Neural cell (in vitro differentiated cells): Measurements from ENCODE around the gene MEAF6. TPM values are rescaled to one million over a fixed set of nuclear protein-coding genes. Genes with fewer than 3 reads are reported as not detected.

Source experiments
- H2AFZ ChIP-seq: fragments of 200-600, 300-800 bp; sonication (generic), shearing (Covaris generic); 2 replicates; pipeline ENCODE4 v1.6.0; 2014; ENCODE audit warnings: low read depth, mild to moderate bottlenecking, antibody characterized with exemption, low read length, moderate library complexity
- H3F3A ChIP-seq: fragments of 200-600 bp; shearing (Covaris generic); 2 replicates; pipeline ENCODE4 v1.6.1; 2016; ENCODE audit warnings: mild to moderate bottlenecking, moderate library complexity, mixed read lengths, antibody characterized with exemption, low read length; ENCODE audit not compliant: insufficient read depth, poor library complexity, severe bottlenecking
- H3K27ac ChIP-seq: fragments of 200-600, 300-800 bp; sonication (generic), shearing (Covaris generic); 2 replicates; pipeline ENCODE4 v1.5.1; 2014; ENCODE audit warnings: mild to moderate bottlenecking, low read length, moderate library complexity
- H3K27me3 ChIP-seq: fragments of 300-800, 200-600 bp; sonication (generic), shearing (Covaris generic); 2 replicates; pipeline ENCODE4 v1.6.0; 2014; ENCODE audit warnings: mild to moderate bottlenecking, low read depth, low read length, moderate library complexity; ENCODE audit not compliant: insufficient read depth
- H3K36me3 ChIP-seq: fragments of 300-800, 200-600 bp; sonication (generic), shearing (Covaris generic); 2 replicates; pipeline ENCODE4 v1.5.1; 2014; ENCODE audit warnings: mild to moderate bottlenecking, antibody characterized with exemption, low read length, moderate library complexity; ENCODE audit not compliant: insufficient read depth
- H3K4me2 ChIP-seq: fragments of 300-800, 200-600 bp; sonication (generic), shearing (Covaris generic); 2 replicates; pipeline ENCODE4 v1.6.0; 2014; ENCODE audit warnings: mild to moderate bottlenecking, low read length
- H3K4me3 ChIP-seq: fragments of 300-800, 200-600 bp; sonication (generic), shearing (Covaris generic); 2 replicates; pipeline ENCODE4 v1.5.1; 2014; ENCODE audit warnings: mild to moderate bottlenecking, low read length, moderate library complexity
- H3K79me2 ChIP-seq: fragments of 200-600 bp; shearing (Covaris generic); replicated peaks from 2 replicates; pipeline ENCODE4 v1.6.0; 2014; ENCODE audit warnings: mild to moderate bottlenecking, low read length, moderate library complexity; ENCODE audit not compliant: insufficient read depth
- H3K9ac ChIP-seq: fragments of 300-800, 200-600 bp; sonication (generic), shearing (Covaris generic); 2 replicates; pipeline ENCODE4 v1.6.1; 2016; ENCODE audit warnings: mild to moderate bottlenecking, low read length, mixed read lengths
- H3K9me2 ChIP-seq: fragments of 200-600 bp; shearing (Covaris generic); 2 replicates; pipeline ENCODE4 v1.6.1; 2016; ENCODE audit warnings: mild to moderate bottlenecking, low read length, mixed read lengths; ENCODE audit not compliant: insufficient read depth
- H3K9me3 ChIP-seq: fragments of 200-600, 300-800 bp; sonication (generic), shearing (Covaris generic); 2 replicates; pipeline ENCODE4 v1.6.1; 2016; ENCODE audit warnings: mild to moderate bottlenecking, mixed run types, low read length, moderate library complexity, mixed read lengths
- H4K20me1 ChIP-seq: fragments of 200-600 bp; shearing (Covaris generic); 2 replicates; pipeline ENCODE4 v1.6.1; 2016; ENCODE audit warnings: mild to moderate bottlenecking, mixed run types; ENCODE audit not compliant: insufficient read depth
- EP300 ChIP-seq: fragments of 450-650 bp; conservative IDR thresholded peaks from 2 replicates; pipeline ENCODE4 v1.6.1; 2014; ENCODE audit warnings: antibody characterized with exemption, mild to moderate bottlenecking, moderate library complexity; ENCODE audit not compliant: poor library complexity, severe bottlenecking
- EZH2 ChIP-seq: fragments of 200-600, 300-800 bp; shearing (Covaris generic), sonication (generic); IDR thresholded peaks from 2 replicates; pipeline ENCODE4 v1.6.1; 2014; ENCODE audit warnings: antibody characterized with exemption, low read length, borderline replicate concordance, mild to moderate bottlenecking; ENCODE audit not compliant: insufficient read depth, poor library complexity, severe bottlenecking
- MXI1 ChIP-seq: fragments of 450-650 bp; conservative IDR thresholded peaks from 2 replicates; pipeline ENCODE4 v1.6.1; 2014; ENCODE audit warnings: antibody characterized with exemption, mild to moderate bottlenecking; ENCODE audit not compliant: poor library complexity, severe bottlenecking
- POLR2AphosphoS5 ChIP-seq: IDR thresholded peaks from 2 replicates; pipeline ENCODE4 v1.6.1; 2012
- RAD21 ChIP-seq: fragments of 450-650 bp; conservative IDR thresholded peaks from 2 replicates; pipeline ENCODE4 v1.6.1; 2014; ENCODE audit warnings: antibody characterized with exemption, mild to moderate bottlenecking, moderate library complexity
- SMC3 ChIP-seq: fragments of 450-650 bp; conservative IDR thresholded peaks from 2 replicates; pipeline ENCODE4 v1.6.1; 2014; ENCODE audit warnings: antibody characterized with exemption, mild to moderate bottlenecking, moderate library complexity; ENCODE audit not compliant: poor library complexity
- TAF1 ChIP-seq: IDR thresholded peaks from 2 replicates; pipeline ENCODE4 v1.6.1; 2012; ENCODE audit warnings: low read depth
- polyA plus RNA-seq: library from polyadenylated mRNA; depleted of rRNA; stranded (reverse); fragments of >200 nt; gene quantifications from 2 replicates; pipeline ENCODE4 v1.2.3, GENCODE V29; 2014
- TF ChIP-seq, protein P1 (sequence below): IDR thresholded peaks from 2 replicates; pipeline ENCODE4 v1.6.1; 2012; ENCODE audit warnings: borderline replicate concordance
- TF ChIP-seq, protein P2 (sequence below): fragments of 450-650 bp; IDR thresholded peaks from 2 replicates; pipeline ENCODE4 v1.5.1; 2014; ENCODE audit warnings: antibody characterized with exemption, mild to moderate bottlenecking, moderate library complexity; ENCODE audit not compliant: poor library complexity, severe bottlenecking

MEAF6 gene
- polyA plus RNA-seq, 1 donor from 2014 or later, result 351 TPM

DNA sequence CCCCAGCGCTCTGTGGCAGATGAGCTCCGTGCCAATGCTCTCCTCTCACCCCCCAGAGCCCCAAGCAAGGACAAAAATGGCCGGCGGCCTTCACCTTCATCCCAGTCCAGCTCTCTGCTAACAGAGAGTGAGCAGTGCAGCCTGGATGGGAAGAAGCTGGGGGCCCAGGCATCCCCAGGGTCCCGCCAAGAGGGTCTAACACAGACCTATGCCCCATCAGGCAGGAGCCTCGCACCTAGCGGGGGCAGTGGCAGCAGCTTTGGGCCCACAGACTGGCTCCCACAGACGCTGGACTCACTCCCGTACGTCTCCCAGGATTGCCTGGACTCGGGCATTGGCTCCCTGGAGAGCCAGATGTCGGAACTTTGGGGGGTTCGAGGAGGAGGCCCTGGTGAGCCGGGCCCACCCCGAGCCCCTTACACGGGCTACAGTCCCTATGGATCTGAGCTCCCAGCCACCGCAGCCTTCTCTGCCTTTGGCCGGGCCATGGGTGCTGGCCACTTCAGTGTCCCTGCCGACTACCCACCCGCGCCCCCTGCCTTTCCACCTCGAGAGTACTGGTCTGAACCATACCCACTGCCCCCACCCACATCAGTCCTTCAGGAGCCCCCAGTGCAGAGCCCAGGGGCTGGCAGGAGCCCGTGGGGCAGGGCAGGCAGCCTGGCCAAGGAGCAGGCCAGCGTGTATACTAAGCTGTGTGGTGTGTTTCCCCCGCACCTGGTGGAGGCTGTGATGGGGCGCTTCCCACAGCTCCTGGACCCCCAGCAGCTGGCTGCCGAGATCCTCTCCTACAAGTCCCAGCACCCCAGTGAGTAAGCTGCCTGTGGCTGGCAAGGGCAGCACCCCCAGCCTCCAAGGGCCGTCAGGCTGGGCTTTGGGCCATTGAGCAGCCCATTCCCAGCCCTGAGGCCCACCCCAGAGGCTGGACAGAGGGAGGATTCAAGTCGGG, 31.5 kb downstream of the MEAF6 start:
- no peaks in the 10 kb centered on the region for H3F3A ChIP-seq
- no peaks in the 10 kb centered on the region for H3K79me2 ChIP-seq
- H3K9me3 ChIP-seq, result no peaks in the 10 kb centered on the region
- no peaks in the 10 kb centered on the region for H3K27me3 ChIP-seq
- H4K20me1 ChIP-seq, result no peaks in the 10 kb centered on the region
- H3K4me2 ChIP-seq, result no peak overlapping the region
- no peak overlapping the region for H3K9ac ChIP-seq
- H3K9me2 ChIP-seq, result no peaks in the 10 kb centered on the region
- no peak overlapping the region for H3K27ac ChIP-seq
- H2AFZ ChIP-seq, result no peak overlapping the region
- TF ChIP-seq TAF1 (no peak), MXI1 (no peak), EZH2 (no peak), SMC3 (no peak), EP300 (no peak), POLR2AphosphoS5 (no peak)
- TF ChIP-seq, protein P1, sequence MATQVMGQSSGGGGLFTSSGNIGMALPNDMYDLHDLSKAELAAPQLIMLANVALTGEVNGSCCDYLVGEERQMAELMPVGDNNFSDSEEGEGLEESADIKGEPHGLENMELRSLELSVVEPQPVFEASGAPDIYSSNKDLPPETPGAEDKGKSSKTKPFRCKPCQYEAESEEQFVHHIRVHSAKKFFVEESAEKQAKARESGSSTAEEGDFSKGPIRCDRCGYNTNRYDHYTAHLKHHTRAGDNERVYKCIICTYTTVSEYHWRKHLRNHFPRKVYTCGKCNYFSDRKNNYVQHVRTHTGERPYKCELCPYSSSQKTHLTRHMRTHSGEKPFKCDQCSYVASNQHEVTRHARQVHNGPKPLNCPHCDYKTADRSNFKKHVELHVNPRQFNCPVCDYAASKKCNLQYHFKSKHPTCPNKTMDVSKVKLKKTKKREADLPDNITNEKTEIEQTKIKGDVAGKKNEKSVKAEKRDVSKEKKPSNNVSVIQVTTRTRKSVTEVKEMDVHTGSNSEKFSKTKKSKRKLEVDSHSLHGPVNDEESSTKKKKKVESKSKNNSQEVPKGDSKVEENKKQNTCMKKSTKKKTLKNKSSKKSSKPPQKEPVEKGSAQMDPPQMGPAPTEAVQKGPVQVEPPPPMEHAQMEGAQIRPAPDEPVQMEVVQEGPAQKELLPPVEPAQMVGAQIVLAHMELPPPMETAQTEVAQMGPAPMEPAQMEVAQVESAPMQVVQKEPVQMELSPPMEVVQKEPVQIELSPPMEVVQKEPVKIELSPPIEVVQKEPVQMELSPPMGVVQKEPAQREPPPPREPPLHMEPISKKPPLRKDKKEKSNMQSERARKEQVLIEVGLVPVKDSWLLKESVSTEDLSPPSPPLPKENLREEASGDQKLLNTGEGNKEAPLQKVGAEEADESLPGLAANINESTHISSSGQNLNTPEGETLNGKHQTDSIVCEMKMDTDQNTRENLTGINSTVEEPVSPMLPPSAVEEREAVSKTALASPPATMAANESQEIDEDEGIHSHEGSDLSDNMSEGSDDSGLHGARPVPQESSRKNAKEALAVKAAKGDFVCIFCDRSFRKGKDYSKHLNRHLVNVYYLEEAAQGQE, result no peak
- TF ChIP-seq, protein P2, sequence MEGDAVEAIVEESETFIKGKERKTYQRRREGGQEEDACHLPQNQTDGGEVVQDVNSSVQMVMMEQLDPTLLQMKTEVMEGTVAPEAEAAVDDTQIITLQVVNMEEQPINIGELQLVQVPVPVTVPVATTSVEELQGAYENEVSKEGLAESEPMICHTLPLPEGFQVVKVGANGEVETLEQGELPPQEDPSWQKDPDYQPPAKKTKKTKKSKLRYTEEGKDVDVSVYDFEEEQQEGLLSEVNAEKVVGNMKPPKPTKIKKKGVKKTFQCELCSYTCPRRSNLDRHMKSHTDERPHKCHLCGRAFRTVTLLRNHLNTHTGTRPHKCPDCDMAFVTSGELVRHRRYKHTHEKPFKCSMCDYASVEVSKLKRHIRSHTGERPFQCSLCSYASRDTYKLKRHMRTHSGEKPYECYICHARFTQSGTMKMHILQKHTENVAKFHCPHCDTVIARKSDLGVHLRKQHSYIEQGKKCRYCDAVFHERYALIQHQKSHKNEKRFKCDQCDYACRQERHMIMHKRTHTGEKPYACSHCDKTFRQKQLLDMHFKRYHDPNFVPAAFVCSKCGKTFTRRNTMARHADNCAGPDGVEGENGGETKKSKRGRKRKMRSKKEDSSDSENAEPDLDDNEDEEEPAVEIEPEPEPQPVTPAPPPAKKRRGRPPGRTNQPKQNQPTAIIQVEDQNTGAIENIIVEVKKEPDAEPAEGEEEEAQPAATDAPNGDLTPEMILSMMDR, result no peak
- no peaks in the 10 kb centered on the region for H3K36me3 ChIP-seq
- H3K4me3 ChIP-seq, result no peak overlapping the region

DNA sequence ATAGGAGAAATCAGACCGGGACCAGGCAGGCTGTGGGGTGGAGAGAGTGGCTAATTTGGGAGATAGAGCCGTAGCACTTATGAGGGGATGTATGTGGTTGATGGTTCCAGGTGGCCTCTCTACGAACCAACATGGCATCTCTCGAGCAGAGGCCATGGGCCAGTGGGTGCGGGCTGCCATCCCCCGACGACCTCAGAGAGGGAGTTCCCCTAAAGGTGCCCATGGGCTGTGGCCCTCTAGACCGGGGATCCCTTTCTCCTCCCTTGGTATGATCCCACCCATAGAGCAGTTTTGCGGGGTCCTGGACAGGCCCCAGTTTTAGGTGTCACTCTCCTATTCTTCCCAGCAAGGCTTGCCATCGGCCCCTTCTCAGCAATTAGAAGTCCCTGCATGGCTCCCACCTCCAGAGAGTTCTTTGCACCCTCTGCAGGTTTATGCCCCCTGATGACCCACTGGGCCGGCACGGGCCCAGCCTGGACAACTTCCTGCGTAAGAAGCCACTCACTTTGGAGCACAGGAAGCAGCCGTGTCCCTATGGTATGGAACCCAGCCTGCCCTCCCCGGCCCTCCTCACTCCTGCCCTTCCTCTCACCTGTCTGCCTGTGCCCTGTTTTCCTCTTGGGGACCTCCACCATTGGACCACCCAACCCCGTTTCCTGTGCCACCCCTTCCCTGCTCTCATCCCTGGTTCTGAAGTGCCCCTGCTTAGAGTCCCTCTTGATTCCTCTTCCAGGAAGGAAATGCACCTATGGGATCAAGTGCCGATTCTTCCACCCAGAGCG, 32.4 kb downstream of the MEAF6 start:
- Histone ChIP-seq H3K9ac (no peak overlapping the region), H3K4me3 (no peak overlapping the region), H3K4me2 (no peak overlapping the region), H3K79me2 (no peaks in the 10 kb centered on the region), H3K27ac (no peak overlapping the region), H3K27me3 (no peaks in the 10 kb centered on the region), H3K36me3 (no peaks in the 10 kb centered on the region), H4K20me1 (no peaks in the 10 kb centered on the region), H3K9me2 (no peaks in the 10 kb centered on the region), H2AFZ (no peak overlapping the region), H3K9me3 (no peaks in the 10 kb centered on the region), H3F3A (no peaks in the 10 kb centered on the region)
- TF ChIP-seq, protein P2, result no peak
- TF ChIP-seq SMC3 (no peak), RAD21 (no peak), POLR2AphosphoS5 (no peak), EZH2 (no peak), TAF1 (no peak)
- TF ChIP-seq, protein P1, result no peak
